ENCODE measurements around the gene SLAMF9.

The SLAMF9 gene

GRCh38 chr1:159974350-159974965 lies 20.4 kb upstream of the SLAMF9 start:
- DNase-seq (ENCODE audit: low spot score): no peak

DNA sequence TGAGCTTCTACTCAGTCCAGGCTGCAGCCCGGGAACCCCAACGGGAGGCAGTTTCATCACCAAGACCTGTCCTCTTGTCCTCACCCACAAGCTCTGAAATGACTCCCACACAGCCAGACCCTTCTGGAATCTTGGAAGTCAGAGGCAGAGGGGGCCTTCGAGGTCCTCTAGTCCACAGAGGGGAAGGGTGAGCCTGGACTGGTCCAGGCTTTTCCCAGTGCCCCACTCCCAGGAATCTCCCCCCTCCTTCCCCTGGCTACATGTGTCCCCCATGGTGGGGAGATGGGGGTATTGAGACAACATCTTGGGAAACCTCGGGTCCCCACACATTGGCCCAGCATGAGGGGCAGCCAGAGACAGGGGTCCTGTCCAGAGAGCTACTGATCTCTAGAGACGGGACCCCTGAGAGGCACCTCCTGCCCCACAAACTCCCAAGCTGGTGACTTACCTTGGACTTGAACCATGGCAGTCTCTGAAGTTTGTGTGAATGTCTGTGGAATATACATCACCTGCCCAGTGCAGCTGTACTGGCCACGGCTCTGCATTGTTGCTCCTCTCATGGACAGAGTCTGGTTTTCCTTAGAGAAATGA lies 19.4 kb upstream of the SLAMF9 start:
- no peak for DNase-seq (ENCODE audit: low spot score)

DNA sequence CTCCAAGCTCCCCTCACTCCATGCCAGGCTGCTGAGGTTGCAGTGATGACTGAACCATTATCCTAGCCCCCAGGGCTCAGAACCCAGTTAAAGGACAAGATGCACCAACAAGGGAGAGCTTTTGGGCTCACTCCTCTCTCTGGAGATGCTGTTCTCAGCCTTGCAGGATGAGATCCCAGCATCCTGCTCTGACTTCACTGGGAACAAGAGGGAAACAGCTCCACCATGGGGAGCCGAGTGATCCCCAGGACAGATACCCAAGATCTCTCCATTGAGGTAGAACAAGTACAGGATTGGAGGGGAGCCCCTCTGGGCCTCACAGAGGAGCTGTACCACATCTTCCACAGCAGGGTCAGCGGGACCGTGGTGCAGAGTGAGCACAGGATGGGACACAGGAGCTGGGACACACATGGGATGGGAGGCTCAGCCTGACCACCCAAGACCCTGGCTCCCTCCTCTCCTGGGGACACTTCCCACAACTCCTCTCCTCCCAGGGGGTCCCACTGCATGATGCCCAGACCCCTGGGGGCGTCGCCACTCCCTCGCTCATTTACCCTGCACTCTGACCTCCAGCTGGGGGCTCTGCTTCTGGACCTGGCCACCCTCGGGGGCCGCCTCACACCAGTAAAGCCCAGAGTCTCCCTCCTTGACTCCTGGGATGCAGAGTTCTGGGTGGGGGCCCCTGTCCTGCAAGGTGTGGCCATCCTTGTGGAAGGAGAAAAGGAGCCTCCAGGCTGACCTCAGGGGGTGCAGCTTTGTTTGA lies 18.6 kb upstream of the SLAMF9 start:
- DNase-seq (ENCODE audit: low spot score): no peak

GRCh38 chr1:159970932-159971342 lies 16.9 kb upstream of the SLAMF9 start:
- no peak for DNase-seq (ENCODE audit: low spot score)

DNA sequence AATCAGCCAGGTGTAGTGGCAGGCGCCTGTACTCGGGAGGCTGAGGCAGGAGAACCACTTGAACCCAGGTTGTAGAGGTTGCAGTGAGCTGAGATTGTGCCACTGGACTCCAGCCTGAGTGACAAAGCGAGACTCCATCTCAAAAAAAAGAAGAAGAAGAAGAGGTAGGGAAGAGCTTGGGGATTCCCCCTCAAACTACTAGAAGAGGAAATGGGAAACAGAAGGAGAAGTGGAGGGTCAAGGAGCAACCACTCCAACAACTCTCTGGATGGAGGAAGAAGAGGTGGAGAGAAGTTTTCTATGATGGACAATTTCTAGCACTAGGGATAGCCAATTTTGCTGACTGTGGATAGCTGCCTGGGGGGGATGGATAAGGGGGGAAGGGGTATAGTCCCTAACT lies 14.9 kb upstream of the SLAMF9 start:
- DNase-seq (ENCODE audit: low spot score): no peak

DNA sequence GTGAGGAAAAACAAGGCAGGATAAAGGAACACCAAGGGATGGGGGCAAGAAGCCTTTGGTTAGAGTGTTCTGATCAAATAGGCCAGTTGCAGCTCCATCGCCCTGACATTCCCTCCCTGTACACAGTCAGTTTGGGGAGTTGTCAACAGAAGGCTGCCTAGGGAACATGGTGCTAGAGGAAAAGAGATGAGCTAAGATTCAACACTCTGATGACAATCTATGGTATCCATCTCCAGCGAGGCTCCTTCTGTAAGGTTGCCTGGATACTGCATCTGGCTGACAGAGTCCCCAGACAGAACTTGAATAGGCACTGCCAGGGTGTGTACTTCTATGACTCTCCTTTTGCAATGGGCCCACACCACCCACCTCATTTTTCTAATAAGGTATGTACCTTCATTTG lies 11.2 kb upstream of the SLAMF9 start:
- no peak for DNase-seq (ENCODE audit: low spot score)

DNA sequence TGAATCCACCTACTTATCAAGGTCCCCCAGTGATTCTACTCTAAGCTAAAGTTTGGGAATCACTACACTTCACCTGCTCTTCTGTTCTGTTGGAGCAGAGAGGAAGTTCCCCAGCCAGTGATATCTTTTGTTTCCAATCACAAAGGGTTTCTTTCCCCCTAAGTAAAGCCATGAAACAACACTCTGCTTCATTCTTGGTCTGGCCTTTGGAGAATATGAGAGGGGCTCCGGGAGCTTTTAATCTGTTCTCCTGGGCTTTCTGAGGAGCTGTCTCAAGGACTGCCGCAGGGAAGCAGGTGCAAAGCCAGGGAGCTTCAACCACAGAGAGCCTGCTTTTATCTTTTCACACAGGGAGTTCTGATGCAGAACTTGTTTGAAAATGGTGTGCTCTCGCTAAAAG lies 10.1 kb upstream of the SLAMF9 start:
- DNase-seq (ENCODE audit: low spot score): no peak

DNA sequence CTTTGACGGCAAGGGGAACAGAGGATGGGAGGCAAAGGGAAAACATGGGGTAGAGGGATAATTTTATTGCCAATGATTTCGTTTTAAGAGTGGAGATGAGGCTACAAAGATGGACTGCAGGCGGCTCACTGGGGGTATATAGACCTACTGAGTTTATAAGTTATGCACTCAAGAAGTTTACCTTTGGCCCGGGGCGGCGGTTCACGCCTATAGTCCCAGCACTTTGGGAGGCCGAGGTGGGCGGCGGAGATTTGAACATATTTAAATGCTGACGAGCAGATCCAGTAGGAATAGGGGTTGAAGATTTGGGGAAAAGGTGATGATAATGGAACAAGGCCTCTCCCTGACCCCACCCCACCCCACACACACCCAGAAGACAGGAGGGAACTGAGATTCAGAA lies 8.1 kb upstream of the SLAMF9 start:
- no peak for DNase-seq (ENCODE audit: low spot score)

GRCh38 chr1:159961636-159962035 lies 7.6 kb upstream of the SLAMF9 start:
- no peak for DNase-seq (ENCODE audit: low spot score)

GRCh38 chr1:159960721-159961381 lies 6.8 kb upstream of the SLAMF9 start:
- no peak for DNase-seq (ENCODE audit: low spot score)

- DNase-seq (ENCODE audit: low spot score): no peak
Observed at GRCh38 chr1:159959451-159959850, 5.4 kb upstream of the SLAMF9 start.

GRCh38 chr1:159958719-159959380 lies 4.8 kb upstream of the SLAMF9 start:
- no peak for DNase-seq (ENCODE audit: low spot score)

DNA sequence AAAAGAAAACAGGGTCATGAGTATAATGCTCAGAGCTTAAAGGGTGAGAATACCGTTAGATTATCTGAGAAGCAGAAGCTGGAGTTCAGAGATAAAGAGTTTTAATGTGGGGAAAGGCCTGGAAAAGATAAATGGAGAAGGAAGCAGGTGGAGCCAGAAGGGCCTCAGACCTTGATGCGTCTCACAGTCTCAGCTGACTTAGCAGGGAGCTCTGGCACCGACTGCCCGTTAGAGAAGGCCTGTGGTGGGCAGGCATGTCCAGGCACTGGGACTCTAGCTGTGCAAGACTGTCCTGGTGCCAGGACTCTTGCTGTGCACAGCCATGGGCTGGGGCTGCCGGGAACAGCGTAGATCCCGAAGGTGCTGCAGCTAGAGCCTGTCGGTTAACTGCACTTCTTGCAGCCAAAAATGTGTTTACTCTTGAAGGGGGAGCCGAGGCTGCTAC lies 3.8 kb upstream of the SLAMF9 start:
- no peak for DNase-seq (ENCODE audit: low spot score)

DNA sequence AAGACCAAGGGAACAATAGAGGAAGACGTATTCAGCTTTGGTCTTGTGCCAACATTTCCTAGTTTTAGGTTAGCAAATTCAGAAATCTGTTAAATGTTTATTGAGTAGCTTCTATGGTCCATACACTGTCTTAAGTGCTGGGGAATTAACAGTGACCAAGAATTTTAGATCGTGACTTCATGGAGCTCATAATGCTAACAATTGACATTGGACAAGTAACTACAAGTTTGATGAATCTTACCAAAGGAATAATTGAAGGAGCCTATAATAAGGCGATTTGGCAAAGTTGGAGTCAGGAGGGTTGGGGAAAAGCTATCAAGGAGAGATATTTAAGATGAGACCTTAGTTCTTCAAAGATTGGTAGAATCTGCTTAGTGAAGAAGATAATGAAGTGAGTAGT lies 1.4 kb upstream of the SLAMF9 start:
- DNase-seq (ENCODE audit: low spot score): no peak

DNA sequence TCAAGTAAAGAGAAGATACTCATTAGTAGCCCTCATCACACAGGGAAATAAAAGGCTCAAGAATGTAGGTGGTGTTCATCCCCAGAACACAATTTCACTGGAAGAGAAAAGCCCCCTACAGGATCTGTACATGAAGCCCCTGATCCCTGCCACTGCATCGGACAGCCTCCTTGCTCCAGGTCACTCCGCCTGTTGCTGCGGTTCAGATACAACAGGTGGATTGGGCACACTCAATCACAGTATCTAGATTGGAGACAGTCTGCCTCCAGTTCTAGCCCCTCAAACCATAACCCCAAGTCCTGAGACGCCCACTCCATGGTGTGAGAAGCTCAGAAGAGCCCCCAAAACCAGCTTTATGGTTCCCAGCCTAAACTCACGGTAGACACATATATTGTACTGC lies 1.1 kb downstream of the SLAMF9 start:
- DNase-seq (ENCODE audit: low spot score): no peak

DNA sequence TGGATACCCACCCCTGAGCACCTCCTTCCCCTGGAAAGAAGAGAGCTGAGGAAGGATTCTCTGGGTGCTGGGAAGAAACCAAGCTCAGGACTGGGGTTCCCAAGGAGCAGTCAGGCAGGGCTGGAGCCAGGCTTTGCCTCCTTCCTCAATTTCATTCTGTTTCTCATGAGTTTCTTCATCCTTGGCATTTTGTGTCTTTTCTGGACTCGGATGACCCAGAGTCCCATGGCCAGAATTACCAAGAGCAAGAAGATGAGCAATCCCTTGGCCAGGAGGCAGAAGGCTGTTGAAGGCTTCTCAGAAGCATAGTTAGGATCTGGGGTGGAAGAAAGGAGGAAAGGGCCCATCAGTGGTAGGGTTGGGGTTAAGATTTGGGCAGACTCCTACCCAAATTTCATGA lies 2.5 kb downstream of the SLAMF9 start:
- DNase-seq (ENCODE audit: low spot score): no peak

GRCh38 chr1:159951016-159951415 lies 3.0 kb downstream of the SLAMF9 start:
- no peak for DNase-seq (ENCODE audit: low spot score)

DNA sequence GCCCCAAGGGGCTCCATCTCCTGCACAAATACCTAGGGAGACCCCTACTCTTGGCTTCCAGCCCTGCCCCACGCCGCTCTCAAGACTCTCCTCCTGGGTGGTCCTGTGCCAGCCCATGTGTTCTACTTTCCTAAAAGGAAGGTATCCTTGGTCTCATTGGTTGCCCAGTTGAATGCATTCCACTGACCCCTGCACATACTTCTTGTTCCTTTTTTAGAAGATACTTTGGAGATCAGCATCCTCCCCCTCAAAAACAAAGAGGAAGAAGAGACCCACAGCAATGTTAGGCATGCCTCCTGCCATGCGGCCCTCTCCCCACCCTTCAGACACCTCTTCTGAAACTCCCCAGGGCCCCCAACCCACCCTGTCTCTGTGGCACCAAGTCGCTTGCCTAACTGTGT lies 4.1 kb downstream of the SLAMF9 start:
- no peak for DNase-seq (ENCODE audit: low spot score)

DNA sequence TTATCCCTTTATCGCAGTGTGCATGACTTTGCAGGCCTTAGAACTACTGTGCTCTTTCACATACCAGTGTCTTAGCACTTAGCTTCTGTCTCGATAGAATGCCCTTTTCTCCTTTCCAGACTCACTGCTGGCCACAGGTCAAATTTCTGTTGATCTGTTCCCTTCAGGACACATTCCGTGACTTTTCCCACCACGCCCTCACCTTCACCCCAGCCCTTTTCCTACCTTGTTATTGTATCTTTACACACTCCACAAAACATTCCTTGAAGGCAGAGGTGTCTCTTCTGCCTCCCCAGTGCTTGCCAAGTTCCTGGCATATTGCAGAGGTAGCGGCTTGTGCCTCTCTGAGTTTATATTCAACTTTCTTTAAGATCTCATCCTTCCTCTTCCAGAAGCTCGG lies 4.9 kb downstream of the SLAMF9 start:
- DNase-seq (ENCODE audit: low spot score): no peak

DNA sequence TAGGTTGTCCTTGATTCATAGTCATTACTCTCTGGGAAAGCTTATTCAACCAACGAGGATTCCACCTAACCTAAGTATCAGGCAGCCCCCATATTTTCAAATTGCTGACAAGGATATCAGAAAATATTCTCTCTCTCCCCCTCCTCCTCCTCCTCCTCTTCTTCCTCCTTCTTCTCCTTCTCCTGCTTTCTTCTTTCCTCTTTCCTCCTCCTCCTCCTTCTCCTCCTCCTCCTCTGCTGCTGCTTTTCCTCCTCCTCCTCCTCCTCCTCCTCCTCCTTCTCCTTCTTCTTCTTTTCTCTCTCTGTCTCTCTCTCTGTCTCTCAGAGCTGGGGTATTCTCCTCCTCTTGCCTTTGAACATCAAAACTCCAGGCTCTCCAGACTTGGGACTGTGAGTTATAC lies 6.1 kb downstream of the SLAMF9 start:
- DNase-seq (ENCODE audit: low spot score): no peak

DNA sequence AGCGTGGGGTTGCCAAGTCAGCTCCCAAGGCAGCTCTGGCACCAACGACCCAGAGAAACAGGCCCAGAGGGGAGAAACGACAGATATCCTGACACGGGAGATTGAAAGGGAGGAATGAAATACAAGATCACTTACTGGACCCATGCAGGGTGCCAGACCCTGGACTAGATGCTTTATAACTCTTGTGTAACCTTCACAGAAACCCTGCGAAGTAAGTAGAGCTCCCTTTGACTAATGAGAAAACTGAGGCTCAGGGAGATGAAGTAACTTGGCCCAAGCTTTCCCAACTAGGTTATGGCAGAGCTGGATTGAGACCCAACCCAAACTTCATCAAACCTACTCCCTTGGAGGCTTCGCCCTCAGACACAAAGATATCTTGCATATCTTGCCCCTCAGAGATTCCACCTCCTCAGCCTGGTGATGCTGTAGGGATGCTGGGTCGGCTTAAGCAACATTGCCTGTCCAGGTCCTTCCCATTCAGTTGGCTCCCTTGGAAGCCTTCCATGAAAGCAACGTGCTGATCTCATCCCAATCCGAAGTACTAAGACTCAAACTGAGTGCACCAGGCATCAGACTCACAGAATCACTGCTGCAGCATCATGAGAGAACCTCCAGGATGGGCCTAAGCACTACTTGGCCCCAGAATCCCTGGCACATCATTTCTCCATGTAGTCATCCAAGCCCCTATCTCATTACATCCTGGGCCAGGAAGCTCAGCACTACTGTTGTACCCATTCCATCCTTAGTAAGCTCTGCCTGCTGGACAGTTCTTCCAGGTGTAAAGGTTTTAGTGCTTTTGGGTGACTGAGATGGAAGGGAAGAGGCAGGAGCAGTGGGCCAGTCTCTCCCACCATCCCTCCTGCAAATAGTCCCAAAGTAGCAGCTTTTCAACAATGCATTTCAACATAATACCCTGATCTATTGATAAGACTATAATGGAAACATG lies 7.5 kb downstream of the SLAMF9 start:
- no peak for DNase-seq (ENCODE audit: low spot score)

Measured in putamen (tissue), 1 donor.